ENCODE results near the gene ZCWPW2.

The ZCWPW2 gene

GRCh38 chr3:28575100-28575745, 226.7 kb downstream of the ZCWPW2 start:
- no peak for DNase-seq (ENCODE audit: low spot score)

All from CD4-positive, alpha-beta T cell treated with Interleukin-15 for 4 hours (primary cell).